ENCODE data around the gene FGF3.

Gene FGF3

DNA sequence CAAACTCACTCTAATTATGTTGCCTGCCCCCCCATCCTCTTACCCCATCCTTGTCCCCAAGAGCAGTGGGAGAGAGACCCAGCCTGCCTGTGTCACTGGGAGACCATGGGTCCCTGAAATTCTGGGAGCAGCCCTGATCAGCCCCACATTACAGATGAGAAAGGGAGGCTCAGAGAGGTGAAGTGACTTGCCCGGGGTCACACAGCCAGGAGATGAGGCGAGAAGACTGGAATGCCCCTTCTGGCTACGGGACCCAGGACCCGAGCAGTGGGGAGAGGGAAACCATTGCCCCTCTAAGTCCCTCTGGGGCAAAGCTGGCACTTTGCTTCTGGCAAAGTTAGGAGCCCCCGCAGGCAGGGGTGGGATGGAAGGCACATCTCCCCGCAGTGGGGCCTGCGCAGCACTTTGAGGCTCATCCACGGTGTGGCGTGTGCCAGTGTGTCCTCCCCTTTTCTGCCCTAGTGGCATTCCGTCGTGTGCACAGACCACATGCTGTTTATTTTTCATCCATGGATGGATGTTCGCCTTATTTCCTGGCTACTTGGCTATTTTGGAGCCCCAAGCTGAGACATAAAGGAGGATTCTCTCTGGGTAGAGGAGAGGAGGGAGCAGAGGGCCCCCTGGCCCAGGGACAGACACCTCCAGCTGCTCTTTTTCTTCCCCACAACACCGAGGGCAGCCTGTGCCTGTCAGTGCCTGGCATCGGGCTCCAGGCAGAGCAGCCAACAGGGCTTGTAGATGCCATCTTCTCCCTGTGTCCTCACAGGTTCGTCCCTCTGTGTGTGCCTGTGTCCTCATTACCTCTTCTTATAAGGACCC is 3.7 kb upstream of the FGF3 start:
- DNase-seq, result no peak

DNA sequence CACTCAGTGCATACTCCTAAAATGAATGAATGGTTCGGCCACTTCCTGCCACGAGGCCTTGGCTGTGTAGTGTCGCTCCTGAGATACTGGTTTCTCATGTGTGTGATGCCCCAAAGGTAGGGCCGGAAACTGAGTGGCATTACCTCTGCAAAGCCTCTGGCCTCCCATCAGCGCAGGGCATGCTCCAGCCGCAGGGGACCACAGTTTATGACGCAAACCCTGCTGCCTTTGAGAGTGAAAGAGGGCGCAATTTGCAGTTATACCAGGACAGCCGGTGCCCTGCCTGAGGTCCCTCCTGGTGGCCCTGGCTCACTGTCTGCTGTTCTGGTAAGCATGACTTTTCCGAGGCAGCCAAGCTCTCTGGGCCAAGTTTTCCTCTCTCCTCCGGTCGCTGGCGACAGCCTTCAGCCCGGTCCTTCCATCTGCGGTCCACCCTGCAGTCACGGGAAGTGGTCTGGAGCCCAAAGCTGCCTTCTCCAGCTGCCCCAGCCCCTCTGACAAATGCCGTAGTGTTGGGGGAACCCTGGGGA is 2.4 kb upstream of the FGF3 start:
- no peak for DNase-seq

DNA sequence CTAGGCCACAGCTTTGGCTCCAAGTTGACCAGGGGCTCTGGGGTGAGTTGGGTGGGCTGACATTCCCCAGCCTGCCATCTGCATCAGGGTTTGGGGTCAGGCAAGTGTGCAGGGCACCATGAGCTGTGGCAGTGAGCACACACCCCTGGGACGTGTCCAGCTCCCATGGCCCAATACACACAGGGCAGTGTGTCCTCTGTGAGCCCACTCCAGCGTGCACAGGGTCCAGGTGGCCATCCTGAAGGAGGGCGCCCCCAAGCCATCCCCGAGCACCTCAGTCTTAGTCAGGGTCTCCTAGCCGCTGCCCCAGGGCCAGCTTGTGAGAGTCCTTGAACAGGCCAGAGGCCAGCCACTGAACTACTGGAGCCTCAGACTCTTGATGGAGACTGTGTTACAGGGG is 1.2 kb upstream of the FGF3 start:
- no peak for DNase-seq

DNA sequence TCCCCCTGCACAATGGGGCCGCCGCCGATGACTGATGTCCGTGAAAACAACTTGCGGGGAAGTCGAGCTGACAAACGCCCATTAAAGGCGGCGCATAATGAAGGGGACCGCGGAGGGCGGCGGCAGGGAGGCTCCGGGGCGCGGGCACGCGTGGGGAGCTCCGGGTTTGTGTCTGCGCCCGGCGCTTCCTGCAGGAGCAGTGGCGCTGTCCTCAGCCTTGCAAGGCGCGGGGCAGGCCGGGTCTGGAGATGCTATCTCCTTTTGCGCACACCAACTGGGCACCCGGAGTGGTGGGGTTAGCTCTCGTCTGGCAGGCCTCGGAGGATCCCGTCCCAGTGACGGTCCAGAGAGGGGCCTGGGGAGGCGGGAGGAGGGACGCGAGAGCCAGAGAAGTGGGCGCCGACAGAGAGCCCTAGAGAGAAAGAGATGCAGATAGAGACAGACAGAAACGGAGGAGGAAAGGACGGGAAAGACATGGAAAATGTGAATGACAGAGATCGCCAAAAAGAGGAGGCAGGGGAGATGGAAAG is 390 bp upstream of the FGF3 start:
- DNase-seq, result no peak

DNA sequence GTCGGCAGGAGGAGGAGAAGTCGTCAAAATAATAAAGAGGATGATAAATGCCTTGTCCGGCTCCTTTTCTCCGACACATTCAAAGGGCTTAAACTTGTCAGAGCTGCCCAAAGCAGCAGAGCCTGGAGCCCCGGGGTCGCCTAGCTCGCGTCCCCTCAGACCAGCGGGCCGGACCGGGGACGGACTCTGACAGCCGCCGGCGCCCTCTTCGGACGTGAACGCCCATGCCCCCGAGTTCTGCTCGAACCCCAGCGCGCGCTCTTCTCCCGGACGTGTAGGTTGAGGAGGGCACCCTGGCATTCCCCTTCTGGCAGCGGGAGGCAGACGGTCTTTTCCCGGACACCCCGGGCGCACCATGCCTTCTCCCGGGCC is 999 bp downstream of the FGF3 start:
- no peak for DNase-seq

DNA sequence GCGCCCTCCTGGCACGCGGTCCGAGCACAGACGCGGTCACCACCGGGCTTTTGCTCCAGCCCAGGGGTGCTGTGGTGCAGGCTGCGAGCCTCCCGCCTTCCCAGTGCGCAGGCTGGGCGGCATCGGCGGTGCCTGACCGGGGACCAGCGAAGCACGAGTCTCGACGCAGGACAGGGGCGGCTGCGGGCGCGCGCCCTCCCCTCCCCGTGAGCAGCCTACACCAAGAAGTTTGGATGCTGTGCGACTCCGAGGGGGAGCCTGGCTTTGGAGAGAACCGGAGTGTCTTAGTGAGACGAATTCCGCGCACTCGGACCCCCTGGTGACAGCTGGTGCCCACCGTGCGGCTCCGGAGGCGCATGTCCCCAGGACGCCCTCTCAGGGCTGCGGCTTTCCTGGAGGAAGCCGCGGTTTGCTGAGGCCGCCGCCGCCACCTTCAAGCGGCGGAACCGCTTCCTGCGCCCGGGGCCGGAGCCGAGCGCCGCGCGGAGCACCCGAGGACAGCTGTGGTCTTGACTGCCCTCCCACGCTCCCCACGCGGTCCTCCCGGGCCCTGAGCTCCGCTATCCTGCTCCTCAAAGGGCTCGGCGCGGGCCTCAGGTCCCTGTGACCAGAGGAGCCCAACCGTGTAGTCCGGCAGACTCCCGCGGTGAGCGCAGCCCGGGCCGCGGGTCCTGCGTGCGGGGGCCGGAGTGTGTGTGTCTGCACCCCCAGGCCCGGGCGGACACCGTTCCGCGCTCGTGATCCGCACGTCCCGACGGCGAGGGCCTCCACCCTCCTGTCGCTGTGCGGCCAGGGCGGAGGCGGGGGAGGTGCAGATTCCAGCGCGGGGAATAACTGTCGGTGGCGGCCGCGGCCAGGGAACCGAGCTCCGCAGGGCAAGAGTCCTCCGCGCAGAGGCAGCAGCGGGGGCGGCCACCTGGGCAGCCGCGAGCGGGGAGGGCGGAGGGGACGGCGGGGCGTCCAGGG is 1.7 kb downstream of the FGF3 start:
- no peak for DNase-seq

DNA sequence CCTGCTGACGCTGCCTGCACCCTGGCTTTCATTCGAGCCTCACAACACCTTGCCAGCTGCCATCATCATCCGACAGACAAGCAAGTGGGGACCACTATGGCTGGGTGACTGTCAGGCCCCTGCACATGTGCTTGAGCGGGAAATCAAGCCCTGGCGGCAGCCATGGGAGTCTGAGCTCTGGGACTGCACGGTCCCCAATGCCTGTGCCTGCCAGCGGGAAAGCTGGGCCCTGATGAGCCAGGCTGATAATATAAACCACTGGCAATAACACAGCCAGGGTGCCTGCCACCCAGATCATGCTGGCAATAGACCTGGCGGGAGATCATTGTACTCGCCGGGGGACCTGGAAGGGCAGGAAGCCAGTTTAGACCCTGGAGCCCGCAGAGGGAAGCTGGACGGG is 2.5 kb downstream of the FGF3 start:
- no peak for DNase-seq

DNA sequence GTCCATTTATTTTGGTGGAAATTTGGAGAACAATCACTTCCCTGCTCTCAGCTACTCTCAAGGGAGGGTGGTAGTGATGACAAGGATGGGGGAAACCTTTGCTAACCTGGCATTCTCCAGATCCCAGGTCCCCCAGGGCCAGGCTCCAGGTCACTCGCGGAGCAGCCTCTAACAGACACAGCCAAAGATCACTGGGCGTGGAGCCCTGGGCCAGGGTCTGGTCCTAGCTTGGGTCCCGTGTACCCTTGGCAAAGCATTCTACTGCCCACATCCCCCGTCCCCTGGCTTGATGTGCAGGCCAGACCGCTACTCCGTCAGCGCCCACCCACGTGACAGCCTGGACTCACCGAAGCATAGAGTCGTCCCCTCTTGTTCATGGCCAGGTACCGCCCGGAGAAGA is 3.2 kb downstream of the FGF3 start:
- DNase-seq, result no peak

DNA sequence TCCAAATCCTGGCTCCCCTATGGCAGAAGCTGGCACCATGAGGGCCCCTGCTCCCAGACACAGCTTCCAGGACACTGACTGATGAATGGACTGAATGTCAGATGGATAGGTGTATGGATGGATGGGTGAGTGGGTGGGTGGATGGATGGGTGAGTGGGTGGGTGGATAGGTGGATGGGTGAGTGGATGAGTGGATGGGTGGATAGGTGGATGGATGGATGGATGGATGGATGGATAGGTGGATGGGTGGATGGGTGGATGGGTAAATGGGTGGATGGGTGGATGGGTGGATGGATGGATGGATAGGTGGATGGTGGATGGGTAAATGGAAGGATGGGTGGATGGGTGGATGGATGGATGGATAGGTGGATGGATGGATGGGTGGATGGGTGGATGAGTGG is 4.3 kb downstream of the FGF3 start:
- no peak for DNase-seq

DNA sequence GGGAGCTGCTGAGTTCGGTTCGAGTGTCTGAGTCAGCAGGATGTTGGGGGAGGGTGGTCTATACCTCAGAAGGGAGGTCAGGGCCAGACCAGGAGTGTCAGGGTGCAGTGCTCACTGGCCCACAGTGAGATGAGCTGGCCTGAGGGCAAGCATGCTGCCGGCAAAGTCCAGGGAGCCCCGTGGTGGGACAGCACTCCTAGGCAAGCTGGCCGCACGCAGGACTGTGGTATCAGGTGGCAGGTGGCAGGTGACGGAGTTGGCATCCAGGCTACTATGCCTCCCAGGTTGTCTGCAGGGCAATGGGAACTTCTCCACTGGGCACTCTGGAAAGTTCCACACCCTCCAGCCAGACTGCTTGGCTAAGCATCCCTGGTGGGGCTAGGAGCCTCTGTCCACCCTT is 4.8 kb downstream of the FGF3 start:
- no peak for DNase-seq

DNA sequence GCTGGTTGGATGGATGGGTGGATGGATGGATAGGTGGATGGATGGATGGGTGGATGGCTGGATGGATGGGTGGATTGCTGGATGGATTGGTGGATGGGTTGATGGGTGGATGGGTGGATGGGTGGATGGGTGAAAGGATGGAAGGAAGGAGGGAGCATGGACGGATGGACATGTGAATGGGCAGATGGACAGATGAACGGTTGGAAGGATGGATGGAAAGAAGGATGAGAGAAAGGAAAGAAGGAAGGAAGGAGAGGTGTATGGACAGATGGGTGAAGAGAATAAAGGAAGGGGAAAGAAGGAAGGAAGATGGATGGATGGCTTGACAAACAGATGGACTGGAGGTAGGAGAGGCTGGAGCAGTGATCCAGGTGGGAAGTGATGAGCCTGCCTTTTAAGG is 5.4 kb downstream of the FGF3 start:
- no peak for DNase-seq

DNA sequence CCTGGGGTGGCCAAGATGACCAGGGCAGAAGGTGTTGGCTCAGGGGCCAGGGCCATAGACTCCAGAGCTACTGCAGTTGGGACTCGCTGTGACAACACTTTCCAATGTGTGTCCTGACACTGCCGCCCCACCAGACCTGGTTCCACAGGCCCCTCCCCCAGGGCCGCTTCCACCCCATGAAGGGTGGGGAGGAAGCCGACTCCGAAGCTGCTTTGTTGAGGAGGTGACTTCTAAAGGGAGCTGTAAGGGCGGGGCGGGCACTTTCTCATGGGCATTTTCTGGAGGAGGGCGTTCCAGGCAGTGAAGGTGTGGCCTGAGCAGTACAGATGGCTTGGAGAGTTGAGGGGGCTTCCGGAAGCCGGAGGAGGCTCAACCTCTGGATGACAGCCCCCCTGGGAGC is 6.3 kb downstream of the FGF3 start:
- DNase-seq, result no peak

DNA sequence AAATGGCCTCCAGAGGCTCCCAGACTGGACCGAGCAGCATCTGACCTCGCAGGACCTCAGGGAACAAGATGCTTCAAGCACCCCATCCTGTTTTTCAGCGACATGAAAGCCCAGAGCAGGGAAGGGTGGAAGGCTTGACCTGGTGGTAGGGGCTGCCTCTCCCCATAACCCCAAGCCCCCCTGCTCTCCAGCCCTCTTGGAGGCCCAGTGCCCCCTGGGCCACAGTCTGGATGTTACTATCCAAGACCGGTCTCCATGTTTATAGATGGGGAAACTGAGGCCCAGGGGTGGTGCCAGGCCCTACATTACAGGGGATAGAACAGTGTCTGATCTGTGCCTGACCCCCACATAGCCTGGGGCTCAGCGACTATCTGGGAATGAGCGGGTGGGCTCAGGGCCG is 7.0 kb downstream of the FGF3 start:
- no peak for DNase-seq

DNA sequence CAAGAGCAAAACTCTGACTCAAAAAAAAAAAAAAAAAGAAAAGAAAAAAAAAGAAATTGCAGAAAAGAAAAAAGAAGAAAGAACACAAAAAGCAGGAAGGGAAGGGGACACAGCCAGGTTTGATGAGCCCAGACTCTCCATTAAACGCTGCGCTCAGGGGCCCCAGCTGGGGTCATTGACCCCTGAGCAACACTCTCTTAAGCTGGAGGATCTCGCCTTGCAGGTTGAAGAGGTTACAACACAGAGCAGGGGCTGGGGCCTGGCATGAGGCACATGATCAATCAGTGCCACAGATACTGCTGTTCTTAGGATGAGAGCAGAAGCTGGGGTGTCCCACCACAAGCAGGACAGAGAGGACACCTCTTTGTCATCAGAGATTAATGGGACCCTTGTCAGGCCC is 7.8 kb downstream of the FGF3 start:
- no peak for DNase-seq

DNA sequence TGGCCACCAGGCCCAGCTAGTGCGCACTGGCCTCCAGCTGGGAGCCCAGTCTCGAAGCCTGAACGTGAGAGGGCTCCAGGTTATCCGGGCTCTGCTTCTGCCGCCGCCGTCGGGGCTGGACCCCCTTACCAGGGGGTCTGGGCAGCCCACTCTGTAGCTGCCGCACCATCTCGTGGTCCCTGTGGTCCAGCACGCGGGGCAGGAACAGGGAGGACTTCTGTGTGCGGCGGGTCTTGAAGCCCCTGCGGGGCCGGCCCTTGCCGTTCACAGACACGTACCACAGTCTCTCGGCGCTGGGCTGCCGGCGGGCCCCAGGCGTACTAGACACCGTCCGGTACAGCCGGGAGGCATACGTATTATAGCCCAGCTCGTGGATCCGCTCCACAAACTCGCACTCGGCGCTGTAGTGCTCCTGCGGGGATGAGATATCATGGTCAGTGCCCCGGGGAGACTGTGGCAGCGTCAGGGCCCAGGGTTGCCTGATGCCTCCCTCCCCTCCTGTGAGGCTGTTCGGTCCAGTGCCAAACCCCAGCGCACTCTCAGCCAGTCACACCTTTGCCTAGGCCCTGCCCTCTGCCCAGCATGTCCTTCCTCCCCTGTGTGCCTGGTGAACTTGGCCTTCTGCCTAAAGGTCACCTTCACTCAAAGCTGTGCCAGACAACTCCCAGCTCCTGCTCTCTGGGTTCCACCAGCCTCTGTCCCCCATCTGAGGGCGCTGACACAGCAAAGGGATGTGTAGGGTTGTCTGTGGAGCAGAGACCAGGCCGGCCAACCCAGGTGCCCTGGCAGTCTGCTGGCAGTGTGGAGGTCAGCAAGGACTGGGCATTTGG is 8.7 kb downstream of the FGF3 start:
- DNase-seq, result no peak

DNA sequence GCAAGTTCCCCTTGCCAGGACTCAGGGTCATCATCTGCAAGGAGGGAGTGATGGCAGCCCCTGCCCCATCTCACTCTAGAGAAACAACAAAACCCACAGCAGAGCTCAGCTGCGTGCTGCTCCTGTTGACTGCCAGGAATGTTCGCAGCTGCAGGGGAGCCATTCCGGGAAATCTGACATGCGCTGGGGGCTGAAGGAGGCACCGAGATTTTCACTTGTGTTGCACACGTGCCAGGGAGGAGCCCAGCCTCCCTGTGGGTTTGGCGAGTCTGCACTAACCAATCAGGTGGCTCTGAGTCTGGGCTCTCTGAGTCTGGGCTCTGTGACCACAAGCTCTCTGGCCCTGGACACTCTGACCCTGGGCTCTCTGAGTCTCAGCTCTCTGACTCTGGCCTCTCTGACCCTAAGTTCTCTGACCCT is 10.5 kb downstream of the FGF3 start:
- DNase-seq, result no peak

DNA sequence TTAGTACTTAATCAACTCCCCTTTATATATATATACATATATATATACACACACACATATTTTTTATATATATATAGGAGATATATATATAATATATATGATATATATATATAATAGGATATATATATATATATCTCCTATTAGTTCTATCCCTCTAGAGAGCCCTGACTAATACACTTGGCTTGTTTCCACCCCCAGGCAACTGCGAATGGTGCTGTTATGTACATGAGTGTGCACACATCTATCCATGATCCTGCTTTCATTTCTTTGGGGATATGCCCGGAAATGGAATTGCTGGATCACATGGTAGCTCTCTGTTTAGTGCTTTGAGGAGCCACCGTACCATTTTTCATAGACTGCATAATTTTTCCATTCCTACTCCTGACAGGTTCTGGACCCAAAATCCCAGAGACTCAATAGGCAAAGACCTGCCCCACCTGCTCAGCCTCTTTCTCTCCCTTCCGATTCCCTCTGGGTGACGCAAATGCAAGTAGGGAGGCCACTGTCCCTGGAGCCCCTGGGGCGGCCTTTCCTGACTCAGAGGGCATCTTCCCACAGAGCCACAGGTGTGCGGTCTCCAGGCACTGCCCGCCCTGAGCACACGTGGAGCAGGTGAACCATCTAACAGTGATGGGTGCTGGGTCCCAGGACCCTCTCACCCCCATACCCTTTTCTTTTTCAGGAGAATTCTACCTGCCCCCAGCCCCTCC is 12.0 kb downstream of the FGF3 start:
- DNase-seq, result no peak

DNA sequence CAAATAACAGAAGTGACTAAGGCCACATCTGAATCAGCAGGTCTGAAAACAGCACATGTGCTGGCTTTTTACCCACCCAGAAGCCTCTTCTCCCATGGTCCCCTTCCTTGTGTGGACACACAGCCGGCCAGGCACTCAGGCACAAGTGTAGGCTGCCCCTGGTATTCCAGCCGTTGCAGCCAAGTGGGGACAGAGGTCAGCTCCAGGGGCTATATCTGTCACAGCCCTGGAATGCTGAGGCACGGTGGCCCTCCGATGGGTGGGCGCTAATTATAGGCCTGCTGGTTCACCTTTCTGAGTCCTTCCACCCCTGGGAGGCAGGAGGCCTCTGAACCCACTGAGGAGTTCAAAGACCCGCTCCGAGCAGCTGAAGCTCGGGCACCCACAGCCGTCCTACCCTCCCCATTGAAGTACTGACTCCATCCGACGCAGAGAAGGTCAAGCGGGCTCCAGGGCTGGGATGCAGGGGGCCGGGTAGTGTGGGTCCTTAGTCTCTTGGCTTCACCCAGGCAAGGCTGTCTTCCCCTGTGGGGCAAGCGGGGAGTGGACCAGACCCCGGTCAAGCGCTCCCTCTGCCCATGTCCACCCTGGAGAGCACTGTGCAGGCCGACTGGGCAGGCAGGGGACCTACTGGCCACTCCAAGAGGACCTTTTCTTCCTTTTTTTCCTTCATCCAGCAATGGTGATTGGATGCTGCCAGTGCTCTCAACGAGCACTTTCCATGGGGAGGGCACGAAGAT is 14.3 kb downstream of the FGF3 start:
- DNase-seq, result no peak

DNA sequence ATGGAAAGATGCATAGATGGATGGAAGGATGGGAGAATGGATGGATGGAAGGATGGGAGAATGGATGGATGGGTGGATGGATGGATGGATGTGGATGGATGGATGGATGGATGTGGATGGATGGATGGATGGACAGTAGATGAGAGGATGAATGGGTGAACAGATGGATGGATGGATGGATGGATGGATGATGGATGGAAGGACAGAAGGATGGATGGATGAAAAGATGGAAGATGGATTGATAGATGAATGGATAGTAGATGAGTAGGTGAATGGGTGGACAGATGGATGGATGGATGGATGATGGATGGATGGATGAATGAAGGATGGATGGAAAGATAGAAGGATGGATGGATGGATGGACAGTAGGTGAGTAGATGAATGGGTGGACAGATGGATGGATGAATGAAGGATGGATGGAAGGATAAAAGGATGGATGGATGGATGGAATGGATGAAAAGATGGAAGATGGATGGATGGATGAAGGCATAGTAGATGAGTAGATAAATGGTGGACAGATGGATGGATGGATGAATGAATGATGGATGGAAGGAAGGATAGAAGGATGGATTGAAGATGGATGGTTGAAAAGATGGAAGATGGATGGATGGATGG is 15.5 kb downstream of the FGF3 start:
- no peak for DNase-seq

DNA sequence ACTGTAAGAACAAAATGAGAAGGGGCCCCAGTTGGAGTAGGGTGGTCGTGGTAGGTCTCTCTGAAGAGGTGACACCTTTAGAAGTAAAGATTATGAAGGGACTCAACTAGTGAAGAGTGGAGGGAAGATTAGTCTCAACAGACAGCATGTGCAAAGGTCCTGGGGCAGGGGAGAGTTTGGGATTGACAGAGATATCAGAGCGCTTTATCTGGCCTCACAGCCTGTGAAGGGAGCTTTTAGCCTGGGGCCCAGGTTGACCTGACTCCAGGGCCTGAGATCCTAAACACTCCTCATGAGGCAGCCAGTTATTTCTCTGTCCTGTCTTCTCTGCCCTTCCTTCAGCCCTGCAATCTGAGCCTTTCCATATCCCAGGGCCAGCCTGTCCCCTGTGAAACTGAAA is 16.2 kb downstream of the FGF3 start:
- DNase-seq, result no peak

DNA sequence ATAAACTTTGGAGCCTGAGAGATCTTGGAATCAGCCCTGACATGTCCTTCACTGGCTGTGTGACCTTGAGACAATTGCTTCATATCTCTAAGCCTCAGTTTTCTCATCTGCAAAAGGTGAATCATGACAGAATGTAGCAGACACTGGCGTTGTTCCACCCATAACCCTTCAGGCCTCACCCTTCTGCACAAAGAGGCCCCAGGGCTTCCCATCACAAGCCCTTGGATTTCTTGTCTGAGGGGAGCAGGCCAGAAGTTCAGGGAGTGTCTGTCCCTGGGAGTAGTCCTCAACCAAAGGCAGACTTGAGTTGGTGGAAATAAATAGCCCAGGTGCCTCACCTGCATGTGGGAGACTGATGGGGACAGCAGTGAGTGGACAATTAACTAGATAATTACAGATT is 16.6 kb downstream of the FGF3 start:
- no peak for DNase-seq
